ENCODE measurements around the gene ARVCF. TPM values are rescaled to one million over a fixed set of nuclear protein-coding genes. Genes with fewer than 3 reads are reported as not detected.

The ARVCF gene
- total and polyA plus RNA-seq, 2 experiments from 2014 or later: 15.6 to 122 TPM

- no peak for TF ChIP-seq STAT1 (IDR thresholded peaks at IDR 0.05; ENCODE audit: unreplicated experiment)
- TF ChIP-seq ETS1 (IDR thresholded peaks at IDR 0.05): no peak
- no peak for TF ChIP-seq REST (IDR thresholded peaks at IDR 0.05; ENCODE audit: unreplicated experiment)
- TF ChIP-seq CREB1 (CRISPR knock-in tag; IDR thresholded peaks at IDR 0.05; ENCODE audit: low read depth): no peak
- TF ChIP-seq NANOG (IDR thresholded peaks at IDR 0.05; ENCODE audit: borderline replicate concordance): no peak
- TF ChIP-seq POLR2AphosphoS5 (IDR thresholded peaks at IDR 0.05; ENCODE audit: low read depth): no peak
- no peak for TF ChIP-seq ZNF114 (CRISPR knock-in tag; IDR thresholded peaks at IDR 0.05)
- no peak for TF ChIP-seq ZNF331 (CRISPR knock-in tag; IDR thresholded peaks at IDR 0.05; ENCODE audit: low read depth)
- no peak for TF ChIP-seq EZH2 (IDR thresholded peaks at IDR 0.05; ENCODE audit: low read depth, unreplicated experiment)
- TF ChIP-seq EZH2phosphoT487 (IDR thresholded peaks at IDR 0.05; ENCODE audit: unreplicated experiment): no peak
- TF ChIP-seq, protein P1, sequence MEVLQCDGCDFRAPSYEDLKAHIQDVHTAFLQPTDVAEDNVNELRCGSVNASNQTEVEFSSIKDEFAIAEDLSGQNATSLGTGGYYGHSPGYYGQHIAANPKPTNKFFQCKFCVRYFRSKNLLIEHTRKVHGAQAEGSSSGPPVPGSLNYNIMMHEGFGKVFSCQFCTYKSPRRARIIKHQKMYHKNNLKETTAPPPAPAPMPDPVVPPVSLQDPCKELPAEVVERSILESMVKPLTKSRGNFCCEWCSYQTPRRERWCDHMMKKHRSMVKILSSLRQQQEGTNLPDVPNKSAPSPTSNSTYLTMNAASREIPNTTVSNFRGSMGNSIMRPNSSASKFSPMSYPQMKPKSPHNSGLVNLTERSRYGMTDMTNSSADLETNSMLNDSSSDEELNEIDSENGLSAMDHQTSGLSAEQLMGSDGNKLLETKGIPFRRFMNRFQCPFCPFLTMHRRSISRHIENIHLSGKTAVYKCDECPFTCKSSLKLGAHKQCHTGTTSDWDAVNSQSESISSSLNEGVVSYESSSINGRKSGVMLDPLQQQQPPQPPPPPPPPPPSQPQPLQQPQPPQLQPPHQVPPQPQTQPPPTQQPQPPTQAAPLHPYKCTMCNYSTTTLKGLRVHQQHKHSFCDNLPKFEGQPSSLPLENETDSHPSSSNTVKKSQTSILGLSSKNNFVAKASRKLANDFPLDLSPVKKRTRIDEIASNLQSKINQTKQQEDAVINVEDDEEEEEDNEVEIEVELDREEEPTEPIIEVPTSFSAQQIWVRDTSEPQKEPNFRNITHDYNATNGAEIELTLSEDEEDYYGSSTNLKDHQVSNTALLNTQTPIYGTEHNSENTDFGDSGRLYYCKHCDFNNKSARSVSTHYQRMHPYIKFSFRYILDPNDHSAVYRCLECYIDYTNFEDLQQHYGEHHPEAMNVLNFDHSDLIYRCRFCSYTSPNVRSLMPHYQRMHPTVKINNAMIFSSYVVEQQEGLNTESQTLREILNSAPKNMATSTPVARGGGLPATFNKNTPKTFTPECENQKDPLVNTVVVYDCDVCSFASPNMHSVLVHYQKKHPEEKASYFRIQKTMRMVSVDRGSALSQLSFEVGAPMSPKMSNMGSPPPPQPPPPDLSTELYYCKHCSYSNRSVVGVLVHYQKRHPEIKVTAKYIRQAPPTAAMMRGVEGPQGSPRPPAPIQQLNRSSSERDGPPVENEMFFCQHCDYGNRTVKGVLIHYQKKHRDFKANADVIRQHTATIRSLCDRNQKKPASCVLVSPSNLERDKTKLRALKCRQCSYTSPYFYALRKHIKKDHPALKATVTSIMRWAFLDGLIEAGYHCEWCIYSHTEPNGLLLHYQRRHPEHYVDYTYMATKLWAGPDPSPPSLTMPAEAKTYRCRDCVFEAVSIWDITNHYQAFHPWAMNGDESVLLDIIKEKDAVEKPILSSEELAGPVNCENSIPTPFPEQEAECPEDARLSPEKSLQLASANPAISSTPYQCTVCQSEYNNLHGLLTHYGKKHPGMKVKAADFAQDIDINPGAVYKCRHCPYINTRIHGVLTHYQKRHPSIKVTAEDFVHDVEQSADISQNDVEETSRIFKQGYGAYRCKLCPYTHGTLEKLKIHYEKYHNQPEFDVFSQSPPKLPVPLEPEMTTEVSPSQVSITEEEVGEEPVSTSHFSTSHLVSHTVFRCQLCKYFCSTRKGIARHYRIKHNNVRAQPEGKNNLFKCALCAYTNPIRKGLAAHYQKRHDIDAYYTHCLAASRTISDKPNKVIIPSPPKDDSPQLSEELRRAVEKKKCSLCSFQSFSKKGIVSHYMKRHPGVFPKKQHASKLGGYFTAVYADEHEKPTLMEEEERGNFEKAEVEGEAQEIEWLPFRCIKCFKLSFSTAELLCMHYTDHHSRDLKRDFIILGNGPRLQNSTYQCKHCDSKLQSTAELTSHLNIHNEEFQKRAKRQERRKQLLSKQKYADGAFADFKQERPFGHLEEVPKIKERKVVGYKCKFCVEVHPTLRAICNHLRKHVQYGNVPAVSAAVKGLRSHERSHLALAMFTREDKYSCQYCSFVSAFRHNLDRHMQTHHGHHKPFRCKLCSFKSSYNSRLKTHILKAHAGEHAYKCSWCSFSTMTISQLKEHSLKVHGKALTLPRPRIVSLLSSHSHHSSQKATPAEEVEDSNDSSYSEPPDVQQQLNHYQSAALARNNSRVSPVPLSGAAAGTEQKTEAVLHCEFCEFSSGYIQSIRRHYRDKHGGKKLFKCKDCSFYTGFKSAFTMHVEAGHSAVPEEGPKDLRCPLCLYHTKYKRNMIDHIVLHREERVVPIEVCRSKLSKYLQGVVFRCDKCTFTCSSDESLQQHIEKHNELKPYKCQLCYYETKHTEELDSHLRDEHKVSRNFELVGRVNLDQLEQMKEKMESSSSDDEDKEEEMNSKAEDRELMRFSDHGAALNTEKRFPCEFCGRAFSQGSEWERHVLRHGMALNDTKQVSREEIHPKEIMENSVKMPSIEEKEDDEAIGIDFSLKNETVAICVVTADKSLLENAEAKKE (CRISPR knock-in tag; IDR thresholded peaks at IDR 0.05): no peak
- TF ChIP-seq, protein P2, sequence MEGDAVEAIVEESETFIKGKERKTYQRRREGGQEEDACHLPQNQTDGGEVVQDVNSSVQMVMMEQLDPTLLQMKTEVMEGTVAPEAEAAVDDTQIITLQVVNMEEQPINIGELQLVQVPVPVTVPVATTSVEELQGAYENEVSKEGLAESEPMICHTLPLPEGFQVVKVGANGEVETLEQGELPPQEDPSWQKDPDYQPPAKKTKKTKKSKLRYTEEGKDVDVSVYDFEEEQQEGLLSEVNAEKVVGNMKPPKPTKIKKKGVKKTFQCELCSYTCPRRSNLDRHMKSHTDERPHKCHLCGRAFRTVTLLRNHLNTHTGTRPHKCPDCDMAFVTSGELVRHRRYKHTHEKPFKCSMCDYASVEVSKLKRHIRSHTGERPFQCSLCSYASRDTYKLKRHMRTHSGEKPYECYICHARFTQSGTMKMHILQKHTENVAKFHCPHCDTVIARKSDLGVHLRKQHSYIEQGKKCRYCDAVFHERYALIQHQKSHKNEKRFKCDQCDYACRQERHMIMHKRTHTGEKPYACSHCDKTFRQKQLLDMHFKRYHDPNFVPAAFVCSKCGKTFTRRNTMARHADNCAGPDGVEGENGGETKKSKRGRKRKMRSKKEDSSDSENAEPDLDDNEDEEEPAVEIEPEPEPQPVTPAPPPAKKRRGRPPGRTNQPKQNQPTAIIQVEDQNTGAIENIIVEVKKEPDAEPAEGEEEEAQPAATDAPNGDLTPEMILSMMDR (conservative IDR thresholded peaks at IDR 0.05; ENCODE audit: low read depth in 2 of 2): no peak
- no peak for TF ChIP-seq JUNB (IDR thresholded peaks at IDR 0.05; ENCODE audit: unreplicated experiment)
- peaks cover 17% of the 10 kb centered on the region for H3K36me3 Mint-ChIP-seq (ENCODE audit: low read depth)
- no peaks in the 10 kb centered on the region for H3F3A ChIP-seq (replicated peaks; ENCODE audit: low read depth)
- H2AFZ ChIP-seq: no peak overlapping the region
- no peak overlapping the region for H3K27ac ChIP-seq (ENCODE audit: low read depth)
- no peak overlapping the region for H3K27ac Mint-ChIP-seq
- H3K36me3 ChIP-seq (ENCODE audit: insufficient read depth): no peaks in the 10 kb centered on the region
- H3K4me2 ChIP-seq: no peak overlapping the region
- peaks cover 13% of the 10 kb centered on the region for H3K9me3 Mint-ChIP-seq
- H3K4me1 ChIP-seq (ENCODE audit: insufficient read depth): no peaks in the 10 kb centered on the region
- no peaks in the 10 kb centered on the region for H3K9me2 ChIP-seq (ENCODE audit: insufficient read depth)
- H3K4me3 ChIP-seq: no peak overlapping the region
- H3K27me3 Mint-ChIP-seq (ENCODE audit: insufficient read depth, low read depth, poor library complexity): peaks cover 3% of the 10 kb centered on the region
- H4K20me1 ChIP-seq (replicated peaks; ENCODE audit: insufficient read depth): no peaks in the 10 kb centered on the region; the same call in none of the 2 replicates
- H3K4me3 Mint-ChIP-seq: no peak overlapping the region
- H3K4me1 Mint-ChIP-seq: no peaks in the 10 kb centered on the region
- no peak for ATAC-seq
- no peak for DNase-seq (ENCODE audit: low spot score)
- H3K79me2 ChIP-seq (replicated peaks; ENCODE audit: insufficient read depth): no peaks in the 10 kb centered on the region
- no peaks in the 10 kb centered on the region for H3K27me3 ChIP-seq (ENCODE audit: insufficient read depth)
These were observed 27.3 kb upstream of the ARVCF start for GRCh38 chr22:20043997-20044342.
